A549 (cell line): Measurements from ENCODE around the gene FAM50A.

Source experiments
- CHD2 ChIP-seq: fragments of 150-350 bp; IDR thresholded peaks from 2 replicates; pipeline ENCODE4 v1.6.1; 2014; ENCODE audit warnings: low read length; ENCODE audit not compliant: partially characterized antibody
- ESRRA ChIP-seq: fragments of 150-350 bp; IDR thresholded peaks from 2 replicates; pipeline ENCODE4 v1.6.1; 2014; ENCODE audit warnings: mild to moderate bottlenecking, low read length, borderline replicate concordance
- JUN ChIP-seq, 2 experiments: fragments of >200 bp; sonication (Bioruptor Twin); formaldehyde crosslinking; IDR thresholded peaks; 2 replicates in 1 of 2; 3 replicates in 1 of 2; pipeline ENCODE4 v1.6.1; 2016 to 2017
- MAFK ChIP-seq: fragments of 450-650 bp; IDR thresholded peaks from 2 replicates; pipeline ENCODE4 v1.6.1; 2014; ENCODE audit not compliant: partially characterized antibody
- MYC ChIP-seq: IDR thresholded peaks from 2 replicates; pipeline ENCODE4 v1.6.1; 2012; ENCODE audit warnings: mild to moderate bottlenecking, inconsistent platforms, low read length, improper control_type of control experiment, borderline replicate concordance
- NFE2L2 ChIP-seq: fragments of 150-350 bp; conservative IDR thresholded peaks from 2 replicates; pipeline ENCODE4 v1.6.1; 2014; ENCODE audit warnings: low read length
- POLR2A ChIP-seq: IDR thresholded peaks from 2 replicates; pipeline ENCODE4 v1.6.1; 2012; ENCODE audit warnings: mild to moderate bottlenecking, low read length
- POLR2AphosphoS2 ChIP-seq: conservative IDR thresholded peaks from 2 replicates; pipeline ENCODE4 v1.6.1; 2012; ENCODE audit warnings: low read length, improper control_type of control experiment, inconsistent platforms
- SMC3 ChIP-seq: fragments of >200 bp; sonication (Bioruptor Twin); formaldehyde crosslinking; IDR thresholded peaks from 3 replicates; pipeline ENCODE4 v1.6.1; 2018; ENCODE audit warnings: inconsistent platforms
- USF2 ChIP-seq: fragments of 450-650 bp; IDR thresholded peaks from 2 replicates; pipeline ENCODE4 v1.6.1; 2014; ENCODE audit warnings: antibody characterized with exemption
- ZFP36 ChIP-seq: fragments of 450-650 bp; IDR thresholded peaks from 2 replicates; pipeline ENCODE4 v1.6.1; 2014; ENCODE audit warnings: borderline replicate concordance; ENCODE audit not compliant: partially characterized antibody
- TF ChIP-seq, protein P1 (sequence below): fragments of >200 bp; sonication (Bioruptor Twin); formaldehyde crosslinking; IDR thresholded peaks from 3 replicates; pipeline ENCODE4 v1.5.1; 2016

DNA sequence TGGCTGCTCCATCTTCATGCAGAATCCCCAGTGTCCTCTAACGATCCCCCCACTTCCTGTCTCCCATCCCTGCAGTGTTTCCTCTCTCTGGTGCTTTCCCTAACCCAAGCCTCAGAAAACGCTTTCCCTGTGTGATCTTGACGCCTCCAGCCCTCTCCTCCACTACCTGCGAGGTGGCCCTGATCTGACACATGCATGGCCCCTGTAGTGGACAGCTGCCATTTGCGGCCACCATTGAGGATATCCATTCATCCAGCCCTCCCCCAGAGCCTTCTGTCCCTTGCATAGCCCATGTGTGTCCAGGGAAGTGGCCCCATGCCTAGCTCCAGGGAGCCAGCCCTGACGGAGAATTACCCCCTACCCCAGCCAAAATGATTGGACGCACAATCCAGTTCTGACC lies 39.4 kb downstream of the FAM50A start:
- TF ChIP-seq POLR2A = no peak
- TF ChIP-seq USF2 = no peak
- TF ChIP-seq MYC = no peak
- TF ChIP-seq SMC3 = no peak
- TF ChIP-seq CHD2 = no peak
- TF ChIP-seq, protein P1, sequence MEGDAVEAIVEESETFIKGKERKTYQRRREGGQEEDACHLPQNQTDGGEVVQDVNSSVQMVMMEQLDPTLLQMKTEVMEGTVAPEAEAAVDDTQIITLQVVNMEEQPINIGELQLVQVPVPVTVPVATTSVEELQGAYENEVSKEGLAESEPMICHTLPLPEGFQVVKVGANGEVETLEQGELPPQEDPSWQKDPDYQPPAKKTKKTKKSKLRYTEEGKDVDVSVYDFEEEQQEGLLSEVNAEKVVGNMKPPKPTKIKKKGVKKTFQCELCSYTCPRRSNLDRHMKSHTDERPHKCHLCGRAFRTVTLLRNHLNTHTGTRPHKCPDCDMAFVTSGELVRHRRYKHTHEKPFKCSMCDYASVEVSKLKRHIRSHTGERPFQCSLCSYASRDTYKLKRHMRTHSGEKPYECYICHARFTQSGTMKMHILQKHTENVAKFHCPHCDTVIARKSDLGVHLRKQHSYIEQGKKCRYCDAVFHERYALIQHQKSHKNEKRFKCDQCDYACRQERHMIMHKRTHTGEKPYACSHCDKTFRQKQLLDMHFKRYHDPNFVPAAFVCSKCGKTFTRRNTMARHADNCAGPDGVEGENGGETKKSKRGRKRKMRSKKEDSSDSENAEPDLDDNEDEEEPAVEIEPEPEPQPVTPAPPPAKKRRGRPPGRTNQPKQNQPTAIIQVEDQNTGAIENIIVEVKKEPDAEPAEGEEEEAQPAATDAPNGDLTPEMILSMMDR = no peak
- TF ChIP-seq MAFK = no peak
- no peak for TF ChIP-seq ESRRA
- TF ChIP-seq ZFP36 = no peak
- no peak for TF ChIP-seq NFE2L2
- TF ChIP-seq JUN (IDR thresholded peaks at IDR 0.05) = no peak
- TF ChIP-seq POLR2AphosphoS2 = no peak
